GM21526 (cell line): ENCODE measurements around the gene SBK3.

ENCODE experiments used
- ATAC-seq: cut with Tn5 transposase; IDR thresholded peaks from one replicate; pipeline ENCODE4 v1.9.1; 2021; ENCODE audit warnings: moderate library complexity; ENCODE audit not compliant: unreplicated experiment, low FRiP score

The SBK3 gene

DNA sequence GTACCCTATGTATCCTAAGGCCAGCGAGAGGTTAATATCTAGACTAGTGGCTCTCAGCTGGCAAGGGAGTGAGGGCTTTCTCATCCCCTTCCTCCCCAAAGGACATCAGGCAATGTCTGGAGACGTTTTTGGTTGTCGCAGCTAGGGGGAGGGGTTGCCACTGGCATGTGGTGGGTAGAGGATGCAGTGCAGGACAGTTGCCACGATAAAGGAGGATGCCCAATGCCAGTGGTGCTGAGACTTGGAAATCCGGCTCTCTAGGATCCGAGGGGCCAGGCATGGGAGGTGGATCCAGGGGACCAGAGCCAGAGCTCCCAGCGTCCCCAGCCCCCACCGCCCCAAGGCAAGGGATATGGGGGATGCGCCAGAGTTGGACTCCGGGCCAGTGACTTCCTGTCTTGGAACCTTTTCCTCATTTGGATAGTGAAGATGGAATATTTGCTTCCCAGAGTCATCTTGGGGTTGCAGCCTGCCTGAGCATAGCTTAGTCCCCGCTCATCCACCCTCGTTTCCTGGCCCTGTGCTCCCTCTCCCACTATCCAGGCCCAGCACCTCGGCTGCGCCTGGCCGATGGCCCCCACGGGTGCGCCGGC, 52.2 kb downstream of the SBK3 start:
- ATAC-seq = no peak

DNA sequence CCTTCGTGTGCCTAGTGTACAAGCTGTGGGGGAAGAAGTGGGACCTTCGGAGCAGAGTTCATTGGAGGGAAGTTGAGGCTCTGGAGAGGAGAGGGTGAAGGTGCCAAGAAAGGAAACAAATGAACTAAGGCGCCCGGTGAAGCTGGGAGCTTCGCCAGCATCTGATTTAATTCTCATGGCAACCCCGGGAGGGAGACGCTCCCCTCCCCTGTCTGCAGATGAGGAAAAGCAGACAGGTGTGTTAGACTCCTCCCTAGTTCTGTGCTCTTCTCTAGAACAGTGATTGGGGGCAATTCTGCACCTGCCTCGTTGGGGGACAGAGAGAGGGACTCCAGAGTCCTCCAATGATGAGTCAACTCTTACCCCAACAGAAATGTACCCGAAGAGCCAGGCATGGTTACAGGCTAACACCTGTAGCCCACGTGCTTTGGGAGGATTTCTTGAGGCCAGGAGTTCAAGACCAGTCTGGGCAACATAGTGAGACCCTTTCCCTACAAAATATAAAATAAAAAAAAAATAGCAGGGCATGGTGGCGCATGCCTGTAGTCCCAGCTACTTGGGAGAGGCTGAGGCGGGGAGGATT, 52.9 kb downstream of the SBK3 start:
- ATAC-seq = no peak

DNA sequence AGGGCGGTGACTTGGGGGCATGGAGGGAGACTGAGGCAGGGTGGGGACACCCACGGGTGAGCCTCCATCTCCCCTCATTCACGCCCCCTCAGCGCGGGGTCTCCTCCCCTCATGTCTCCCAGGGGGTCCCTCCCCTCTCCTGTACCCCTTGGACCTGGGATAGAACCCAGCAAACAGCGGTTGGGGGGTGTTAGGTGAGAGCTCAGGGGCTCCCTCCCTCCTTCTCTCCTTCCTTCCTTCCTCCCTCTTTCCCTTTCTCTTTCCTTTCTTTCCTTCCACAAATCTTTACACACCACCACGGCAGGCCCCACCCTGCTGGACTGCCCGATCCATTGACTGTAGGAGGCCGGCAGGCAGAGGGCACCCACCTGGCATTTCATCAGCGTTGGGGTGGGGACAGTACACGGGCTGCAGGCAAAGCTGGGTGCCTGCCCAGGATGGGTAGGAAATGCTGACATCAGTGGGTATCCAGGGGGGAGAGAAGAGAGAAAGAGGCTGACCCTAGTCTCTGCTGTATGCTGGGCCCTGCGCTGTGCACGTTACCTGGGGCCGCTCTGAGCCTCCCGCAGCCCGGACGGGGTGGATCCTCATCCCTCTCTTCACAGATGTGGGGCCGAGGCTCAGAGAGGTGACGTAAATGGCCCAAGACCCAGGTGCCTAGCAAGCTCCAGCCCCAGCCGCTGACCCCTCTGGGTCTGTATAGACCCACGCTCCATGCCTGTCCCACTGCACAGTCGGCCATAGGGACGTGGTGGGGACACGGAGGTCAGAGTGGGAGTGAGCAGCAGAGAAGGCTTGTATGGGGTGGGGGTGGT, 53.6 kb downstream of the SBK3 start:
- no peak for ATAC-seq
